Medulla oblongata (tissue), 1 donor: ENCODE results near the gene NEB.
A peak's percentile ranks its signal among the peaks of the same experiment; 100 is the strongest.

Experiments used
- DNase-seq: peaks from one replicate; pipeline ENCODE4 v3.0.0-alpha.2; 2015; ENCODE audit errors: extremely low spot score

The NEB gene, protein sequence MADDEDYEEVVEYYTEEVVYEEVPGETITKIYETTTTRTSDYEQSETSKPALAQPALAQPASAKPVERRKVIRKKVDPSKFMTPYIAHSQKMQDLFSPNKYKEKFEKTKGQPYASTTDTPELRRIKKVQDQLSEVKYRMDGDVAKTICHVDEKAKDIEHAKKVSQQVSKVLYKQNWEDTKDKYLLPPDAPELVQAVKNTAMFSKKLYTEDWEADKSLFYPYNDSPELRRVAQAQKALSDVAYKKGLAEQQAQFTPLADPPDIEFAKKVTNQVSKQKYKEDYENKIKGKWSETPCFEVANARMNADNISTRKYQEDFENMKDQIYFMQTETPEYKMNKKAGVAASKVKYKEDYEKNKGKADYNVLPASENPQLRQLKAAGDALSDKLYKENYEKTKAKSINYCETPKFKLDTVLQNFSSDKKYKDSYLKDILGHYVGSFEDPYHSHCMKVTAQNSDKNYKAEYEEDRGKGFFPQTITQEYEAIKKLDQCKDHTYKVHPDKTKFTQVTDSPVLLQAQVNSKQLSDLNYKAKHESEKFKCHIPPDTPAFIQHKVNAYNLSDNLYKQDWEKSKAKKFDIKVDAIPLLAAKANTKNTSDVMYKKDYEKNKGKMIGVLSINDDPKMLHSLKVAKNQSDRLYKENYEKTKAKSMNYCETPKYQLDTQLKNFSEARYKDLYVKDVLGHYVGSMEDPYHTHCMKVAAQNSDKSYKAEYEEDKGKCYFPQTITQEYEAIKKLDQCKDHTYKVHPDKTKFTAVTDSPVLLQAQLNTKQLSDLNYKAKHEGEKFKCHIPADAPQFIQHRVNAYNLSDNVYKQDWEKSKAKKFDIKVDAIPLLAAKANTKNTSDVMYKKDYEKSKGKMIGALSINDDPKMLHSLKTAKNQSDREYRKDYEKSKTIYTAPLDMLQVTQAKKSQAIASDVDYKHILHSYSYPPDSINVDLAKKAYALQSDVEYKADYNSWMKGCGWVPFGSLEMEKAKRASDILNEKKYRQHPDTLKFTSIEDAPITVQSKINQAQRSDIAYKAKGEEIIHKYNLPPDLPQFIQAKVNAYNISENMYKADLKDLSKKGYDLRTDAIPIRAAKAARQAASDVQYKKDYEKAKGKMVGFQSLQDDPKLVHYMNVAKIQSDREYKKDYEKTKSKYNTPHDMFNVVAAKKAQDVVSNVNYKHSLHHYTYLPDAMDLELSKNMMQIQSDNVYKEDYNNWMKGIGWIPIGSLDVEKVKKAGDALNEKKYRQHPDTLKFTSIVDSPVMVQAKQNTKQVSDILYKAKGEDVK (N-terminal part only)

GRCh38 chr2:151733771-151734672 is at the start of gene NEB:
Gene NEB, minus strand, starts transcription at chr2:151734476. Its CDS starts 1,320 bp downstream, at chr2:151733156.
- DNase-seq, result no peak

GRCh38 chr2:151783133-151783520 is 48.9 kb upstream of the NEB start:
- no peak for DNase-seq

DNA sequence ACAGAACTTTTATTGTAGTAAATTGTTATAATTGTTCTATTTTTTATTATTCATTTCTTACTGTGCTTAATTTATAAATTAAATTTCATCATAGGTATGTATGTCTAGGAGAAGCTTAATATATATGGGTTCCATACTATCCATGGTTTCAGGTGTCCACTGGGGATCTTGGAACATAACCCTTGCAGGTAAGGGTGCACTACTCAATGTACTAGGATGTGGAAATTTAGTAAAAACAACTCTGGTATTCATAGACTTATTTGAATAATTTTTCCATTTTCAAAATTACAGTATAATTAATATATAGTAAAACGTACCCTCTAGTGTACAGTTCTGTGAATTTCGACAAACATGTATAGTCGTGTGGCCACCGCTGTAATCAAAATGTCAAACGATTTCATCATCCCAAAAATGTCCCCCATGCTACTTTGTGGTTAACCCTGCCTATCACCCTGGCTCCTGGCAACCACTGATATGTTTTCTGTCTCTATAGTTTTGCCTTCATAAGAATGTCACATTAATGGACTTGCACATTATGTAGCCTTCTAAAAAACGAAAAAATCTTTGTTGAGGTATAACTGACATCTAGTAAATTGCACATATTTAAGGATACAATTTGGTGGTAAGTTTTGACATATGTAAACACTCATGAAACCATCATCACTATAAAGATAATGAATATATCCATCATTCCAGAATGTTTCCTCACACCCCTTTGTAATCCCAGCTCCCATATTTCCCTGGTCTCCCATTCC is 48.3 kb upstream of the NEB start:
- DNase-seq, result no peak

- DNase-seq, result no peak
Observed at GRCh38 chr2:151781642-151782041, 47.4 kb upstream of the NEB start.

DNA sequence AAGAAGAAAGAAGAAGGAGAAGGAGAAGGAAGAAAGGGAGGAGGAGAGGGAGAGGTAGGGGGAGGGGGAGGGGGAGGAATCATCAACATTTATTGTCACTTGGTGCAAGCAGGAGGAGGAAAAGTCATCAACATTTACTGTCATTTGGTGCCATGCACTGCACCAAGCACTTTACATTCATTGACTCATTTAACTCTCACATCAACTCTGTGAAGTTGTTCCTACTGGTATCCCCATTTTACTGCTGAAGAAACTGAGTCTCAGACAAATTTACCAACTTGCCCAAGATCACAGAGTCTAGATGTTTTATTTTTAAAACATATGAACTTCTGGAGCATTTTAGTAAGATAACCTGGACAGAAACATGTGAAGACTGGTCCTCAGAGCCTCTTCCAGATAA is 46.7 kb upstream of the NEB start:
- no peak for DNase-seq

- DNase-seq, result no peak
Observed at GRCh38 chr2:151777935-151778334, 43.7 kb upstream of the NEB start.

GRCh38 chr2:151777487-151777886 is 43.2 kb upstream of the NEB start:
- no peak for DNase-seq

DNA sequence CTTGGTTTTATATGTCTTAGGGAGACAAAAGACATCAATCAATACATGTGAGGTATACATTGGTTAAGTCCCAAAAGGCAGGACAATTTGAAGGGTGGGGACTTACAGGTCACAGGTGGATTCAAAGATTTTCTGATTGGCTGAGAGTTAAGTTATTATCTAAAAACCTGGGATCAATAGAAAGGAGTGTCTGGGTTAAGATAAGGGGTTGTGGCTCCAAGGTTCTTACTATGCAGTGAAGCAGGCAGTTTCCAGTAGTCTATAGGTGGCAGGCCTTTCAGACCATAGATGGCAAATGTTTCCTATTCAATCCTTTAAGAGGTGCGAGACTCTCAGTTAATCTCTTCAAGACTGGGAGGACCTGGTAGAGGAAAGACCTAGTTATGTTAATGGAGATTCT is 42.1 kb upstream of the NEB start:
- no peak for DNase-seq

- DNase-seq, result no peak
Observed at GRCh38 chr2:151775057-151775740, 40.9 kb upstream of the NEB start.

DNA sequence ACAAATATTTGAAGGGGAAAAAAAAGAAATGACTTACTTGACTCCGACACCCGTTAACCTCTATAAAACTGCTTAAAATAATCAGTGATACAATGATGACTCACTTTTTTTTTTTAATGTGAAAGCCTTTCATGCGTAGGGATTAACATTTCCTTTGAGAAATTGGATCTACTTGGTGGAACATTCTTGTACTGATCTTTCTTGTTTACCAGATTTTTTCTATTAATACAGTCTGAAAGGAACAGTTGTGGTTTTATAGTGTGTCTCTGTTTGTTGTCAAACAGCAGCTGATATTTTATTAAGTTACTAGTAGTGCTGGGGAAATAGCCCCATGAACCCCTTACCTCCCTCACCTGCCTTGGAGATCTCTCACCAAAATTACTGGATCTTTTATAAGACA is 40.2 kb upstream of the NEB start:
- no peak for DNase-seq

- peak; percentile 18 for DNase-seq
Observed at GRCh38 chr2:151771599-151772358, 37.5 kb upstream of the NEB start.

DNA sequence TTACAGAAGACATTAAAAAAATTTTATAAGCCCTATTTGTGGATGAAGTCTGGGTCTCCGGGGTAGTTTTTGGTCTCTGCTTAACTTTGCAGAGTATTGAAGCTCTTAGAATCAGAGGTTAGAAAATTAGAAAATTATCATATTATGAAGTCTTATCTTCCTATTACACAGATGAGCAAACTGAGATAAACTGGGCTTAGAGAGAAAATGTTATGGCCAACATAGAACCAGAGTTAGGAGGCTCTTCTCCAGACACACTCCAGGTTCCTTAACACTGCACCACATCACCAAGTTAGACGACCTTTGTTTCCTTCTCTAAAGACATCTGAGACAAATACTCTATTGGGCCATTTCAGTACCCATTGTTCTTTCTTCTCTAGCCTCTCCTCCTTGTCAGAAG is 36.7 kb upstream of the NEB start:
- DNase-seq, result no peak

- DNase-seq, result no peak
Observed at GRCh38 chr2:151769606-151770005, 35.3 kb upstream of the NEB start.

DNA sequence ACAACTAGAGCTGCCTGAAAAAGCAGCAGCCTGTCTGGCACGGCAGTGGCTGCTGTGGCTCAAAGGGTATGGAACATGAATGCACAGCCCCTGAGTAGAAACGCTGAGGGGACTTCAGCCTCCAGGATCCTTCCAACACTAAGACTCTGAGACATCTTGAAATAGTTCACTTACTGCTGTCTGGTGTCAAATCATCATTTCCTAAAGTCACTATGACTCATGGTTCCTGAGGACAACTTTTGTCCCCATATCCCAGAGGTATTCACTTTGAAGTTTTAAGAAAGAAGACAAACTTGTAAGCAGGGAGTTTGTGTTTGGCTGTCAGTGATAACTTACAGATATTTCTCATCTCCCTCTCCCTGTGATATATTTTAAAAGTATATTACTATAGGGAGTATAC is 33.3 kb upstream of the NEB start:
- no peak for DNase-seq

GRCh38 chr2:151766437-151767153 is 32.3 kb upstream of the NEB start:
- no peak for DNase-seq

DNA sequence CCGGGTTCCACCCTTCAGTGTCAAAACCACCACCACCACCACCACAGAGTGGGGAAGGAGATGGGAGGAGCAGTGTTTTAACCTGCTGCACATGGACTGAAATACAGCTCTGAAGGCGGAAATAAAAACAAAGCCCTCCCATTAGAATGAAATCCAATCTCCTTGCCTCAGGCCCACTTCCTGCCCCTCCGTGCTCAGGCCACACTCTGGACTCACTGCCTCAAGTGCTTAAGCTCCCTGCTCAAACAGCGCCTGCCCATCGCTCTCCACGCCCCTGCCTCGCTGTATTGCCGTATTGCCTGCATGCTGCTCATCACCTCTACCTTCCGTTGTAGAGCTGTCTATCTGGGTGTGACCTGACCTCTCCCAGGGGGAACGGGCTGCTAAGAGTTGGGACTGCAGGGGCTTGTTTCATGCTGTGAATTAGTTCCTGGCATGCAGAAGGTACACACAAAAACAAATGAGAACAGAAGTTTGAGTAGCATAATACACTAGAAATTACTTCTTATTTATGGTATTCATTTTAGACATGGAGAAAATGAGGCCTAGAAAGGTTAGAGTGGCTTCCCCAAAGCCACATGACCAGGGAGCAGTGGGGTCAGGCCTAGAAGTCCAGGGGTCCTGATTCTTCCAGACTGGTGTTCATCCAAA is 31.6 kb upstream of the NEB start:
- DNase-seq, result no peak

- no peak for DNase-seq
Observed at GRCh38 chr2:151762694-151763093, 28.4 kb upstream of the NEB start.

DNA sequence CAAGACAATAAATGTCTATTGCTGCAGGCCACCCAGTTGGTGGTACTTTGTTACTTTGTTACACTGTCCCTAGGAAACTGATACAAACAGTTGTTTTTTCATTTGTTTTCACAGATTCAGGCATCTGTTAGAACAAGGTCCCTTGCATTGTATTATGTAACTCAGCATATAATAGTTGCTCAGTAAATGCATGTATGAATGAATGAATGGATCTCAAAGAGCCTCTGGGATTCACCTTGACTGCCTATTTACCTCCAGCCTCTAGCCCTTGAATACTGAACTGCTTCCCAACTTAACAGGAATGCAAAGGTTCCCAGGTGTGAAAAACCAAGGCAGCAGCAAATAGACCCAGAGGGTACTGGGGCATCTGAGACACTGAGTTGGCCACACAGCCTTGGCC is 27.4 kb upstream of the NEB start:
- DNase-seq, result no peak
